ENCODE data around the gene ZNRF1. TPM values are rescaled to one million over a fixed set of nuclear protein-coding genes. Genes with fewer than 3 reads are reported as not detected.

Gene ZNRF1
- total and polyA plus RNA-seq, 4 donors, result 7.9 to 10.9 (median 9.2) TPM

- TF ChIP-seq JUND (IDR thresholded peaks at IDR 0.05), result no peak
- no peak for TF ChIP-seq CTCF (IDR thresholded peaks at IDR 0.05; ENCODE audit: low read depth, low read length, missing input control)
- TF ChIP-seq NR2F2 (IDR thresholded peaks at IDR 0.05), result no peak
- TF ChIP-seq YY1 (IDR thresholded peaks at IDR 0.05), result no peak
- no peak for TF ChIP-seq FOXA2 (IDR thresholded peaks at IDR 0.05)
- TF ChIP-seq HNF4A (conservative IDR thresholded peaks at IDR 0.05), result no peak
- TF ChIP-seq FOXA1 (IDR thresholded peaks at IDR 0.05), result no peak
- TF ChIP-seq ZBTB33 (IDR thresholded peaks at IDR 0.05), result no peak
- no peak for TF ChIP-seq TAF1 (conservative IDR thresholded peaks at IDR 0.05)
- TF ChIP-seq ATF3 (IDR thresholded peaks at IDR 0.05), result no peak
- no peak for TF ChIP-seq HNF4G (IDR thresholded peaks at IDR 0.05)
- no peak for TF ChIP-seq RXRA (IDR thresholded peaks at IDR 0.05)
- no peak for TF ChIP-seq GABPA (IDR thresholded peaks at IDR 0.05 in 1 of 2, conservative IDR thresholded peaks at IDR 0.05 in 1 of 2)
- no peak for TF ChIP-seq RAD21 (IDR thresholded peaks at IDR 0.05)
- no peak for TF ChIP-seq EGR1 (IDR thresholded peaks at IDR 0.05; ENCODE audit: low read depth in 2 of 2)
- TF ChIP-seq SP1 (IDR thresholded peaks at IDR 0.05), result no peak
- TF ChIP-seq REST (IDR thresholded peaks at IDR 0.05), result no peak
- Histone ChIP-seq H3K4me1 (ENCODE audit: control insufficient read depth in 4 of 4, insufficient read depth in 4 of 4, low read length in 3 of 4) (no peaks in the 10 kb centered on the region), H3K9ac (ENCODE audit: low read depth in 1 of 2, low read length in 2 of 2) (no peak overlapping the region), H3K4me3 (ENCODE audit: low read depth in 1 of 3, low read length in 3 of 3) (no peak overlapping the region), H3K9me3 (ENCODE audit: control insufficient read depth in 4 of 4, low read length in 3 of 4) (no peaks in the 10 kb centered on the region), H3K36me3 (ENCODE audit: control insufficient read depth in 4 of 4, insufficient read depth in 3 of 4, low read depth in 1 of 4, low read length in 3 of 4) (peaks cover 0 to 4% (median 0%) of the 10 kb centered on the region in 4 donors), H3K27me3 (ENCODE audit: control insufficient read depth in 4 of 4, insufficient read depth in 4 of 4, low read length in 3 of 4) (no peaks in the 10 kb centered on the region), H3K27ac (ENCODE audit: low read depth in 1 of 2, low read length in 2 of 2) (no peak overlapping the region)
- WGBS, result 94% methylated on average over 10 of the region's 10 CpGs
- no peak for DNase-seq (ENCODE audit: low spot score)
Measured at GRCh38 chr16:74973304-74973703, 25.5 kb upstream of the ZNRF1 start.

- DNase-seq (ENCODE audit: low spot score), result no peak
- peaks cover 0 to 4% (median 0%) of the 10 kb centered on the region in 4 donors for H3K36me3 ChIP-seq (ENCODE audit: control insufficient read depth in 4 of 4, insufficient read depth in 3 of 4, low read depth in 1 of 4, low read length in 3 of 4)
- no peaks in the 10 kb centered on the region for H3K27me3 ChIP-seq (ENCODE audit: control insufficient read depth in 4 of 4, insufficient read depth in 4 of 4, low read length in 3 of 4)
- H3K27ac ChIP-seq (ENCODE audit: low read depth in 1 of 2, low read length in 2 of 2), result no peak overlapping the region
- whole genome bisulfite sequencing, result 78% methylated on average over 5 of the region's 5 CpGs
- TF ChIP-seq TAF1 (conservative IDR thresholded peaks at IDR 0.05), result no peak
- no peak for TF ChIP-seq HNF4G (IDR thresholded peaks at IDR 0.05)
- TF ChIP-seq FOXA1 (IDR thresholded peaks at IDR 0.05), result no peak
- TF ChIP-seq HNF4A (conservative IDR thresholded peaks at IDR 0.05), result no peak
- TF ChIP-seq SP1 (IDR thresholded peaks at IDR 0.05), result no peak
- no peaks in the 10 kb centered on the region for H3K4me1 ChIP-seq (ENCODE audit: control insufficient read depth in 4 of 4, insufficient read depth in 4 of 4, low read length in 3 of 4)
- H3K9me3 ChIP-seq (ENCODE audit: control insufficient read depth in 4 of 4, low read length in 3 of 4), result no peaks in the 10 kb centered on the region
- no peak overlapping the region for H3K4me3 ChIP-seq (ENCODE audit: low read depth in 1 of 3, low read length in 3 of 3)
- H3K9ac ChIP-seq (ENCODE audit: low read depth in 1 of 2, low read length in 2 of 2), result no peak overlapping the region
Measured at GRCh38 chr16:74975591-74975990, 23.2 kb upstream of the ZNRF1 start.
